Astrocyte of the cerebellum (primary cell): ENCODE data around the gene BRI3.
A peak's percentile ranks its signal among the peaks of the same experiment; 100 is the strongest.

Experiments
- DNase-seq: peaks from one replicate; pipeline ENCODE4 v3.0.0-alpha.2; 2011; ENCODE audit warnings: low read depth
- H3K4me3 ChIP-seq: 2 replicates; pipeline ENCODE4 v1.5.1; 2011; ENCODE audit warnings: mild to moderate bottlenecking, low read depth, low read length, moderate library complexity
- in situ Hi-C: cut with HindIII; loops from 2 replicates; pipeline ENCODE4 v1.10.0; 2017; ENCODE audit warnings: low sequenced_read_pairs
- TF ChIP-seq, protein P1 (sequence below): IDR thresholded peaks from 2 replicates; pipeline ENCODE4 v1.5.1; 2012; ENCODE audit warnings: low read length, low read depth, moderate library complexity, mild to moderate bottlenecking; ENCODE audit errors: missing control alignments

Gene BRI3

DNA sequence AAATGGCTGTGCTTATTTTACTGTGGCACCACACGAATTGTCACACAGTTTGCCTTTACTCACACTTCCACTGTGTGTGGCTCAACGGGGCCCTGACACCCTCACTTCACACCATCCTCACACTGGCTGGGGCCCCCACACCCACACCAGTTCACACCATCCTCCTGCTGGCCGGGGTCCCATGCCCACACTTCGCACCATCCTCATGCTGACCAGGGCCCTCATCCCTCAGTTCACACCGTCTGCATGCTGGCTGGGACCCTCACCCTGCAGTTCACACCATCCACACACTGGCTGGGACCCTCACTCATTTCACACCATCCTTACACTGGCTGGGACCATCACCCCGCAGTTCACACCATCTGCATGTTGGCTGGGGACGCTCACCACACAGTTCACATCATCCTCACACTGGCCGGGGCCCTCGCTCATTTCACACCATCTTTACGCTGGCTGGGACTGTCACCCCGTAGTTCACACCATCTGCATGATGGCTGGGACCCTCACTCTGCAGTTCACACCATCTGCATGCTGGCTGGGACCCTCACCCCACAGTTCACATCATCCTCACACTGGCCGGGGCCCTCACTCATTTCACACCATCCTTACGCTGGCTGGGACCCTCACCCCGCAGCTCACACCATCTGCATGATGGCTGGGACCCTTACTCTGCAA is 36.0 kb downstream of the BRI3 start:
- no peak for DNase-seq
- in situ Hi-C loops, result no loop called here
- no peak overlapping the region for H3K4me3 ChIP-seq
- TF ChIP-seq, protein P1, sequence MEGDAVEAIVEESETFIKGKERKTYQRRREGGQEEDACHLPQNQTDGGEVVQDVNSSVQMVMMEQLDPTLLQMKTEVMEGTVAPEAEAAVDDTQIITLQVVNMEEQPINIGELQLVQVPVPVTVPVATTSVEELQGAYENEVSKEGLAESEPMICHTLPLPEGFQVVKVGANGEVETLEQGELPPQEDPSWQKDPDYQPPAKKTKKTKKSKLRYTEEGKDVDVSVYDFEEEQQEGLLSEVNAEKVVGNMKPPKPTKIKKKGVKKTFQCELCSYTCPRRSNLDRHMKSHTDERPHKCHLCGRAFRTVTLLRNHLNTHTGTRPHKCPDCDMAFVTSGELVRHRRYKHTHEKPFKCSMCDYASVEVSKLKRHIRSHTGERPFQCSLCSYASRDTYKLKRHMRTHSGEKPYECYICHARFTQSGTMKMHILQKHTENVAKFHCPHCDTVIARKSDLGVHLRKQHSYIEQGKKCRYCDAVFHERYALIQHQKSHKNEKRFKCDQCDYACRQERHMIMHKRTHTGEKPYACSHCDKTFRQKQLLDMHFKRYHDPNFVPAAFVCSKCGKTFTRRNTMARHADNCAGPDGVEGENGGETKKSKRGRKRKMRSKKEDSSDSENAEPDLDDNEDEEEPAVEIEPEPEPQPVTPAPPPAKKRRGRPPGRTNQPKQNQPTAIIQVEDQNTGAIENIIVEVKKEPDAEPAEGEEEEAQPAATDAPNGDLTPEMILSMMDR, result no peak

- in situ Hi-C loops, result no loop called here
- TF ChIP-seq, protein P1, result no peak
These were observed 37.7 kb downstream of the BRI3 start for GRCh38 chr7:98319176-98319575.

DNA sequence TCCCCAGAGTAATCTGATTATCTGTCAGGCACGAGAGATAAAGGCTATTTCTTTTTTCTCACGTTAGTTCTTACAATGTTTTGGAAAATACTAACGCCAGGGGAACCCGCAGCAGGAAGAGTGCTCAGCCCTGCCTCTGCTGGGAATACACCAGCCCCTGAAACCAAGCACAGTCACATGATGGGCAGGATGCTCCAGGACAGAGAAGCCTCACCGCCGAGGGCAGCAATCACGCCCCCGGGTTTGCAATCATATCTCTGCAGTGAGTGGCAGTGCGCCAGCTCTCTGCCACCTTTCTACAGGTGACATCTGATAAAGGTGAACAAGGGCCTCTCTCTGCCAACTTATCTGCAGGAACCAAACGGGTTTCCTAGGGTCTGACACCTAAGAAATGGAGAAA is 39.8 kb downstream of the BRI3 start:
- no peak for DNase-seq
- TF ChIP-seq, protein P1, result no peak
- no peak overlapping the region for H3K4me3 ChIP-seq
- in situ Hi-C loops, result no loop called here

More at GRCh38 chr7:98319176-98319575, 37.7 kb downstream of the BRI3 start:
- no peak overlapping the region for H3K4me3 ChIP-seq
- DNase-seq, result no peak

- H3K4me3 ChIP-seq, result no peak overlapping the region
- DNase-seq, result no peak
- in situ Hi-C loops, result no loop called here
- TF ChIP-seq, protein P1, result no peak
These were observed 41.1 kb downstream of the BRI3 start for GRCh38 chr7:98322331-98323270.

DNA sequence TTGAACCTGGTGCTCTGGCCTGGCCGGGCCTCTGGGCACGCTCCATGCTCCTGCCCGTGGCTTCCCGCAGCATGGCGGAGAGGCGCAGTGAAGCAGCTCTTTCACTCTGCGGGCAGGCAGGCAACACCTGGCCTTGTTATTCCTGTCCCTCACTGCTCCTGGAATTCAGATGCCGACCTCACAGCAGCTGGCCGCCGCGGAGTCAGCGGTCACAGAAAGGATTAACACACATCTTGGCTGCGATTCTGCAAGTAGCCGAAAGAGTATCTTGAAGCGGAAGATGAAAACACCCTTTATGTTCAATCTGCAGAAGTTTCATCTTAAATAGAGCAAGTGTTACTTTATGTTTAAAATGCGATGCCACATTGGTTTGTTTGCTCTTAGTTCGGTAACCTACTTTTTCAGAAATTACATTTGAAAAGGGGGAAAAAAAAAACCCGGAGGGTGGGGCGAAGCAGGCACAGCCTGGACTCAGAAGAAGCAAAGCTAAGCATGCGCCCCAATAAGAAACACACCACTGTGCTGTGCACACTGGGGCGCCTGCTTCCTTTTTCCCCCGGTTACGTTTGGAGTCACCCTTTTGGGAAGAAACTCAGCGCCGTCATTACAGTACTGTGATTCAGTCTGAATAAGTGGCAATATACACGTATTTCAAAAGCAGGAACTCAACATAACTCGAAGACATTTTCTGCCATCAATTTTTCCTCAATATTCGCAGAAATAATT is 42.3 kb downstream of the BRI3 start:
- in situ Hi-C loops, result no loop called here
- peak overlapping the region; percentile 18 for H3K4me3 ChIP-seq
- TF ChIP-seq, protein P1, result no peak
- DNase-seq, result peak; percentile 28

DNA sequence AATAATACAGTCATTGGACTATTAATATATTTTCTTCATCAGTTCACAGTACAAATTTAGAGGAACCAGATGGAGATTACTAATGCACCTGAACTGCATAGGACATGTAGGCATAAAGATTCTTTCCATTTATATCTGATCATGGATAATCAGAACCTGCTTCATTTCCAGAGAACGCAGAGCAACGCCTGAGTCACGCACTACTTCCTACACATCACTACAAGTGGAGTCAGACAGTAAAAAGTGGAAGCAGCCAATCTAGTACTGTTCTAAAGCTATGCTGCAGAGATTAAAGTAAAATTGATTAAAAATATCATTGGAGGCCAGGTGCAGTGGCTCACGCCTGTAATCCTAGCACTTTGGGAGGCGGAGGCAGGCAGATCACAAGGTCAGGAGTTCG is 43.3 kb downstream of the BRI3 start:
- H3K4me3 ChIP-seq, result no peak overlapping the region
- TF ChIP-seq, protein P1, result no peak
- in situ Hi-C loops, result no loop called here
- DNase-seq, result no peak
